GM12891 (cell line): ENCODE data around the gene CPED1.

Source experiments
- PAX5 ChIP-seq: IDR thresholded peaks from 2 replicates; pipeline ENCODE4 v1.6.1; 2011; ENCODE audit warnings: low read length, moderate library complexity, mild to moderate bottlenecking; ENCODE audit not compliant: insufficient read depth, severe bottlenecking
- POLR2A ChIP-seq: IDR thresholded peaks from 2 replicates; pipeline ENCODE4 v1.6.1; 2011; ENCODE audit warnings: low read depth, low read length, control low read depth
- POLR2AphosphoS5 ChIP-seq: IDR thresholded peaks from 2 replicates; pipeline ENCODE4 v1.6.1; 2011; ENCODE audit warnings: low read depth, low read length, control low read depth
- POU2F2 ChIP-seq: IDR thresholded peaks from 2 replicates; pipeline ENCODE4 v1.6.1; 2011; ENCODE audit warnings: low read depth, mild to moderate bottlenecking, control low read depth, low read length, moderate library complexity
- SPI1 ChIP-seq: IDR thresholded peaks from 2 replicates; pipeline ENCODE4 v1.6.1; 2011; ENCODE audit warnings: low read depth, low read length, control low read depth
- TAF1 ChIP-seq: IDR thresholded peaks from 2 replicates; pipeline ENCODE4 v1.6.1; 2011; ENCODE audit warnings: low read depth, low read length, control low read depth

DNA sequence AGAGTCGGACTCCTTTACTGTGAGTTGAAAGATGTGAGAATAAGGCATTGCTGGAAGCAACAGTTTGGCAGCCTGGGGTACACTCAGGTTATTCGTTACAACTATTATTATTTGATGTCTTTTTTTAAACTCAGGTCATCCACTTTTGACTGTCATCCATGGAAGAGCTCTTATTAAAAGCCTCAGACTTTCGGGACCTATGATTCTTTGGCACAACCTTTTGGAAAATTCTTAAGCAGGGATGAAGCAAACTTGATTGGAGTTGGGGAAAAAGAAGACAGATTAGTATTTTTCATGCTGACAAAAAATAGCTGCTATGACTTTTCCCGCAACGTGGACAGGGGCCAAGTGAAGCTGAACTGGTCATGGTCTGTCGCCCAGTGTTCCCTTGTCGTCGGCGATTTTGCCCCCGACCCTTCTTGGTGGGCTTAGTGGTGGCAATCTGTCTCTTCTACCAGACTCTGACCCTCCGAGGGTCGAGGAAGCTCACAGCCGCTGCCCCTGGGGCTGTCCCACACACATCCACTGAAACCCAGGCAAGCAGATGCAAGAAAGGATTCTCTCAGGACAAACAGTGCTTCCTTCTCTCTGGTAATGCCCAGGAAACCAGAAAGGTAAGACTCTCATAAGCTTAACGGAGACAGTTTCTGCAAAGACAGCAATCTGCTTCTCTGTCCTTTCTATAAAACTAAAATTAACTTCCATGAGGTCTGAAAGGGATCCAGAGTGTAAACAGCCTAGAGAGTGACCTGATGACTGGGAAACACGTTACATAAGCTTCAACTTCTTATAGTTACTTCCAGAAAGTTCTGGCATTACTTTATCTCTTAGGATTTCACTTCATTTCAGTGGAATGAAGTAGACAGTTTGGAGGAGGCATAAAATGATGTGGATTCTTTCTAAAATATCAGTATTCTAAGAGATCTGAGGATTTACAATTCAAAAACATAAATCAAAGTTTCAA lies 1.0 kb downstream of the CPED1 start:
- no peak for TF ChIP-seq TAF1
- no peak for TF ChIP-seq POLR2A
- TF ChIP-seq POLR2AphosphoS5 = no peak
- no peak for TF ChIP-seq SPI1
- TF ChIP-seq PAX5 = no peak
- TF ChIP-seq POU2F2 = no peak
